K562 (cell line): ENCODE data around the gene CXCL6. TPM values are rescaled to one million over a fixed set of nuclear protein-coding genes. Genes with fewer than 3 reads are reported as not detected.
A peak's percentile ranks its signal among the peaks of the same experiment; 100 is the strongest.

Experiments
- CTBP1 ChIP-seq: fragments of 450-650 bp; IDR thresholded peaks from 2 replicates; pipeline ENCODE4 v1.6.1; 2016; ENCODE audit warnings: borderline replicate concordance
- UBTF ChIP-seq, 2 experiments: IDR thresholded peaks; 2 replicates each; pipeline ENCODE4 v1.6.1; 2012; ENCODE audit warnings: improper control_type of control experiment in 2 of 2, low read depth in 2 of 2, low read length in 2 of 2, borderline replicate concordance in 1 of 2
- ZNF407 ChIP-seq: fragments of 450-650 bp; IDR thresholded peaks from 2 replicates; pipeline ENCODE4 v1.6.1; 2016; ENCODE audit warnings: low read depth
- ZNF561 ChIP-seq: fragments of 450-650 bp; formaldehyde crosslinking; conservative IDR thresholded peaks from 2 replicates; pipeline ENCODE4 v1.4.0; 2020; ENCODE audit warnings: mild to moderate bottlenecking, moderate library complexity
- ZNF707 ChIP-seq: fragments of 250-450 bp; sonication (Bioruptor Pico); conservative IDR thresholded peaks from 2 replicates; pipeline ENCODE4 v1.8.0; 2022; ENCODE audit warnings: inconsistent platforms, mild to moderate bottlenecking, moderate library complexity
- polyA plus RNA-seq, 8 experiments: library from polyadenylated mRNA; depleted of rRNA in 4 of 8; stranded (reverse) in 5 of 8; unstranded in 3 of 8; fragments of >200 nt; fragmentation: Nextera tagmentation in 2 of 8; fragmentation: Illumina TruSeq in 1 of 8; extraction: Ambion mirVana in 2 of 8; extraction: Trizol in 1 of 8; gene quantifications; 2 replicates each; pipeline versions ENCODE4 v1.2.1 to v1.2.3, GENCODE V29; 2011 to 2014; ENCODE audit warnings: inconsistent platforms in 1 of 8, missing spikeins in 1 of 8
- total RNA-seq, 7 experiments: library from RNA; depleted of rRNA in 6 of 7; stranded (reverse); fragments of >200 nt in 6 of 7; fragmentation: Illumina TruSeq in 2 of 7; extraction: Trizol in 2 of 7; gene quantifications; 2 replicates each; pipeline versions ENCODE4 v1.2.1 to v1.2.3, GENCODE V29; 2011 to 2021; ENCODE audit warnings: low replicate concordance in 1 of 7
- TF ChIP-seq, protein P1 (sequence below), 2 experiments: fragments of 450-650 bp; IDR thresholded peaks; 2 replicates each; pipeline ENCODE4 v1.6.1; 2016; ENCODE audit warnings: mild to moderate bottlenecking in 2 of 2, borderline replicate concordance in 1 of 2, low read depth in 1 of 2, moderate library complexity in 1 of 2

CXCL6 gene
- total and polyA plus RNA-seq, 9 of the 15 experiments (the other 6 are each of a cell fraction or from before 2014, with no cell fraction given): not detected

GRCh38 chr4:73832651-73833237, 3.7 kb upstream of the CXCL6 start (continued):
- TF ChIP-seq, protein P1, sequence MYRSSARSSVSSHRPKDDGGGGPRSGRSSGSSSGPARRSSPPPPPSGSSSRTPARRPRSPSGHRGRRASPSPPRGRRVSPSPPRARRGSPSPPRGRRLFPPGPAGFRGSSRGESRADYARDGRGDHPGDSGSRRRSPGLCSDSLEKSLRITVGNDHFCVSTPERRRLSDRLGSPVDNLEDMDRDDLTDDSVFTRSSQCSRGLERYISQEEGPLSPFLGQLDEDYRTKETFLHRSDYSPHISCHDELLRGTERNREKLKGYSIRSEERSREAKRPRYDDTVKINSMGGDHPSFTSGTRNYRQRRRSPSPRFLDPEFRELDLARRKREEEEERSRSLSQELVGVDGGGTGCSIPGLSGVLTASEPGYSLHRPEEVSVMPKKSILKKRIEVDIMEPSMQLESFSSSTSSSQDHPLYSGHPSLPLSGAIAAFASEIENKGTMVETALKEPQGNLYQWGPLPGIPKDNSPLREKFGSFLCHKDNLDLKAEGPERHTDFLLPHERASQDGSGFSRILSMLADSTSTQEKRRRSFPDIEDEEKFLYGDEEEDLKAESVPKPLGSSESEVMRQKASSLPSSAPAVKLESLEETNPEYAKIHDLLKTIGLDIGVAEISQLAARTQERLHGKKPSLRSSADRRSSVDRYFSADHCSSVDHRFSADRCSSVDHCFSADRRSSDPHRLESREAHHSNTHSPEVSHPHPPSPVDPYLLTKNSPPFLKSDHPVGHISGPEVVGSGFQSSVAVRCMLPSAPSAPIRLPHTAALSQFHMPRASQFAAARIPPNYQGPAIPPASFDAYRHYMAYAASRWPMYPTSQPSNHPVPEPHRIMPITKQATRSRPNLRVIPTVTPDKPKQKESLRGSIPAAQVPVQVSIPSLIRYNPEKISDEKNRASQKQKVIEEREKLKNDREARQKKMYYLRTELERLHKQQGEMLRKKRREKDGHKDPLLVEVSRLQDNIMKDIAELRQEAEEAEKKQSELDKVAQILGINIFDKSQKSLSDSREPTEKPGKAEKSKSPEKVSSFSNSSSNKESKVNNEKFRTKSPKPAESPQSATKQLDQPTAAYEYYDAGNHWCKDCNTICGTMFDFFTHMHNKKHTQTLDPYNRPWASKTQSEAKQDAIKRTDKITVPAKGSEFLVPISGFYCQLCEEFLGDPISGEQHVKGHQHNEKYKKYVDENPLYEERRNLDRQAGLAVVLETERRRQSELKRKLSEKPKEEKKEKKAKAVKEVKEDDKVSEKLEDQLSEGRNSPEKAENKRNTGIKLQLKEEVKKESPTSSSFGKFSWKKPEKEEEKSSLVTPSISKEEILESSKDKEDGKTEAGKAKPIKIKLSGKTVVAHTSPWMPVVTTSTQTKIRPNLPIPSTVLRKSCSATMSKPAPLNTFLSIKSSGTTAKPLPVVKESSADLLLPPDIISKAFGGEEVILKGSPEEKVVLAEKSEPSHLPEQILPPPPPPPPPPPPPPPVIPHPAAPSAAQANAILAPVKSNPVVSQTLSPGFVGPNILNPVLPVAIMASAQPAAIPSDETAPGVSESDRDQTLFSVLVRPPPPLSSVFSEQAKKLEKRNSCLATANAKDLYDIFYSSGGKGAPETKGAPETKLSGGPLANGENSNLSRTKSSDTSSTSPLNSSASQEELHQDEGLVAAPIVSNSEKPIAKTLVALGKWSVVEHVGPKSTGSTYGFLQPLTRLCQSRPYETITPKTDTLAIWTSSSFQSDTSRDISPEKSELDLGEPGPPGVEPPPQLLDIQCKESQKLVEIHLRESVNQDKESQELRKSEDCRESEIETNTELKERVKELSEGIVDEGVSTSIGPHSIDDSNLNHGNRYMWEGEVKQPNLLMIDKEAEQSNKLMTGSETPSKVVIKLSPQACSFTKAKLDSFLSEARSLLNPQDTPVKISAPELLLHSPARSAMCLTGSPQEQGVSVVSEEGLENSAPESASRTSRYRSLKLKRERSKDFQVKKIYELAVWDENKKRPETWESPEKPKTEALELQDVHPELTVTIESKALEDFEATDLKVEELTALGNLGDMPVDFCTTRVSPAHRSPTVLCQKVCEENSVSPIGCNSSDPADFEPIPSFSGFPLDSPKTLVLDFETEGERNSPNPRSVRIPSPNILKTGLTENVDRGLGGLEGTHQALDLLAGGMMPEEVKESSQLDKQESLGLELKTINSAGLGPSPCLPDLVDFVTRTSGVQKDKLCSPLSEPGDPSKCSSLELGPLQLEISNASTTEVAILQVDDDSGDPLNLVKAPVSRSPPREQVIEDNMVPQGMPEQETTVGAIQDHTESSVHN (IDR thresholded peaks at IDR 0.05; ENCODE audit: borderline replicate concordance in 1 of 2, low read depth in 1 of 2): peak in 1 of 2 experiments; percentile 77; a peak in 2 of 4 replicates
- TF ChIP-seq UBTF (IDR thresholded peaks at IDR 0.05; ENCODE audit: borderline replicate concordance in 1 of 2, low read depth in 2 of 2, low read length in 2 of 2) (no peak), ZNF707 (CRISPR knock-in tag) (no peak), CTBP1 (peak; percentile 87), ZNF561 (CRISPR knock-in tag) (no peak), ZNF407 (no peak)
